HEK293 (cell line): ENCODE measurements around the gene INSL3.

Experiments used
- CTCF ChIP-seq: fragments of 450-650 bp; formaldehyde crosslinking; IDR thresholded peaks from 2 replicates; pipeline ENCODE4 v1.5.1; 2016; ENCODE audit warnings: missing biosample characterization, missing genetic modification characterization
- GLI2 ChIP-seq: fragments of 450-650 bp; formaldehyde crosslinking; IDR thresholded peaks from 2 replicates; pipeline ENCODE4; 2017; ENCODE audit warnings: missing biosample characterization, missing genetic modification characterization, low read depth, borderline replicate concordance
- MZF1 ChIP-seq: fragments of 450-650 bp; formaldehyde crosslinking; IDR thresholded peaks from 2 replicates; pipeline ENCODE4 v1.5.1; 2017; ENCODE audit warnings: missing biosample characterization, missing genetic modification characterization, borderline replicate concordance
- PATZ1 ChIP-seq: fragments of 450-650 bp; formaldehyde crosslinking; IDR thresholded peaks from 2 replicates; pipeline ENCODE4 v1.5.1; 2016; ENCODE audit warnings: missing biosample characterization, missing genetic modification characterization
- SETDB1 ChIP-seq: IDR thresholded peaks from one replicate; pipeline ENCODE4 v1.6.1; 2017; ENCODE audit warnings: mild to moderate bottlenecking, low read length, moderate library complexity, mixed read lengths; ENCODE audit not compliant: insufficient read length
- YY1 ChIP-seq: fragments of 450-650 bp; formaldehyde crosslinking; IDR thresholded peaks from 2 replicates; pipeline ENCODE4 v1.5.1; 2018; ENCODE audit warnings: missing biosample characterization, missing genetic modification characterization
- ZBTB11 ChIP-seq: fragments of 450-650 bp; formaldehyde crosslinking; conservative IDR thresholded peaks from 2 replicates; pipeline ENCODE4 v1.5.1; 2016; ENCODE audit warnings: low read depth, missing biosample characterization, missing genetic modification characterization
- ZBTB8A ChIP-seq: fragments of 450-650 bp; formaldehyde crosslinking; IDR thresholded peaks from 2 replicates; pipeline ENCODE4 v1.5.1; 2016; ENCODE audit warnings: missing biosample characterization, missing genetic modification characterization
- ZNF24 ChIP-seq: fragments of 450-650 bp; formaldehyde crosslinking; IDR thresholded peaks from 2 replicates; pipeline ENCODE4 v1.5.1; 2016; ENCODE audit warnings: missing biosample characterization, missing genetic modification characterization

GRCh38 chr19:17841810-17842662, 20.7 kb upstream of the INSL3 start:
- TF ChIP-seq ZNF24 (tag by site-specific recombination) = no peak
- no peak for TF ChIP-seq CTCF (tag by site-specific recombination)
- no peak for TF ChIP-seq SETDB1
- no peak for TF ChIP-seq YY1 (tag by site-specific recombination)
- TF ChIP-seq MZF1 (tag by site-specific recombination) = no peak
- TF ChIP-seq PATZ1 (tag by site-specific recombination) = peak; percentile 93
- no peak for TF ChIP-seq ZBTB11 (tag by site-specific recombination)
- no peak for TF ChIP-seq GLI2 (tag by site-specific recombination)
- TF ChIP-seq ZBTB8A (tag by site-specific recombination) = no peak
